Measurements from ENCODE around the gene TMPRSS12.
"Not testable (repeated sequence)": the region's sequence is repeated elsewhere in the genome, so short reads cannot be mapped to it uniquely, and the experiment has no call there.

GRCh38 chr12:50814921-50815320, 27.8 kb upstream of the TMPRSS12 start:
- TF ChIP-seq CTCF (IDR thresholded peaks at IDR 0.05; ENCODE audit: low read length); EZH2 (IDR thresholded peaks at IDR 0.05; ENCODE audit: borderline replicate concordance, low read length): not testable (repeated sequence)

Measured in OCI-LY1 (cell line).